GM18508 (cell line): ENCODE results near the gene RHOXF2B.
A peak's percentile ranks its signal among the peaks of the same experiment; 100 is the strongest.
"Not testable (repeated sequence)": the region's sequence is repeated elsewhere in the genome, so short reads cannot be mapped to it uniquely, and the experiment has no call there.

Source experiments
- ATAC-seq: cut with Tn5 transposase; IDR thresholded peaks from one replicate; pipeline ENCODE4 v1.9.1; 2021; ENCODE audit warnings: moderate number of reproducible peaks; ENCODE audit not compliant: insufficient read depth, unreplicated experiment

The RHOXF2B gene

DNA sequence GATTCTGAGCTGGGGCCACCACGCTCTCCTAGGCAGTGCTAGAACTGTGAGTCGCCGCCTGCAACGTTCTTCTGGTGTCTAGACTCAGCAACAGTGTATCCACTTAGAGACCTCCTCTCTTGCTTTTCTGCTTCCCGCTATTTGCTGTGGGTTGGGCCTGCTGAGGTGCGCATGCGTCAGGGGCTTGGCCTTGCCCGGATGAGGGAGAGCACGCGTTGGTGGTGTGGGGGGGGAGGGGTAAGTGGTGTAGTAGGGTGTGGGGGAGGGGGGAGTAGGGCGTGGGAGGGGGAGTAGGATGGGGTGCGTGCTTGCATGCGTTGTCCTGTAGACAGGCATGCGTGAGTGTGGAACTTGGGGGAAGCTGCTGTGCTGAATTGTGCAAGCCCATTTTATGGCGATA, at the start of gene RHOXF2B:
Gene RHOXF2B, minus strand, starts transcription at position 101 of the 400 bp plus-strand sequence. CDS start 138 bp downstream, outside the sequence.
- ATAC-seq: not testable (repeated sequence)

DNA sequence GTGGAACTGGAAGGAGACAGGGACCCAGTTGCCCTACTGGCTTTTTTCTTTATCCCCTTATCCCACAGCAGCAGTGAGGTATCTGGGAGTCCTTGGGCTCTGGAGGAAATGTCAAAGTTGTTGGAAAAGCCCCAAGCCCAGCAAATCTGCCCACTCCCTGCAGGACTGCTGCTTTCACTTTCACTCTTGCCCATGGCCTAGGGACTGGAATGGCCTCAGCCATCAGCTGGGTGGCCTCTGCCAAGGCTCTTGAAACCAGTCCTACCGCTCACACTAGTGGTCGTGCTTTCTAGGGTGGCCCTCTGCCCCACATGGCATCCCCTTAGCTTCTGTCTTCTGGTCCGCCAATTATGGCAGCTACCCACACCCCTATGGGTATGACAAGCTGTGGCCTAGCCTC, 48.0 kb upstream of the RHOXF2B start:
- ATAC-seq: no peak

DNA sequence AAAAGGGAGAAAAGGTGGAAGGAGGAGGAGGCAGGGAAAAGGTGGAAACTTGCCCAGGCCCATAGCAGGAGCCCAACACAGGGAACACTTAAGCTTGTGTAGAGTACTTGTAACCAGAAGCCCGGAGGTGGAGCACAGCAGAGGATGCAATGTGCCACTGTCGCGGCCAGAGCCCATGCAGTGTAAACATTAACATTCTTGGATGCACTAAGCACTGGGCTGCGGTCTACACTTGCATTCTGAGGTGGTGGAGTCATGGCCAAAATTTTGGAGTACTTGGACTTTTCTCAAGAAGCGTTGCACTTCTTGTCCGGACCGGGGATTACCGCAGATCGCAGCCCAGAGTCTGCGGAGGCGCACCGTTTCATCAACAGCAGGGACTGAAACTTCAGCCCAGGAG, 42.7 kb upstream of the RHOXF2B start:
- ATAC-seq: no peak

DNA sequence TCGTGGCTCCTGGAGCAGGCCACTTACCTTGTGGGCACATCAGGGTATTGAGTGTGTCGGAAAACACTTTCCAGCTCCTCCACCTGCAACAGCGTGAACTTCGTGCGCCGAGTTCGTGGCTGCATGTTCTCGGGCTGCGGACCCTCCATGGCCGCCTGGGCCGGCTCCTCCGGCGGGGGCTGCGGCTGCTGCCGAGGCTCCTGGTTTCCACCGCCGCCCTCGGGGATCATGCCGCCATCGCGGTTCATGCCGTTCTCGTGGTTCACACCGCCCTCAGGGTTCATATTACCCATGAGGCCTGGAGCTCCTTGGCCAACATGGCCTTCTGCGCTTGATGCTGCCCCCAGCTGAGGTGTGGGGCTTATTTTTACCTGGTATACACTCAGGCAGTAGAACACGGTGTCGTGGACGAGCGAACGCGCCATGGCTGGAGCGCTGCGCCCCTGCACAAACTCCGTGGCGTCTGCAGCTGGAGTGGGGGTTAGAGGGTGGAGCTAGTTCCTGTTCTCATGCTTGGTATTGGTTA, 38.0 kb upstream of the RHOXF2B start, which contains the start of gene RHOXF1:
Gene RHOXF1, minus strand, starts transcription at position 476 of the 526 bp plus-strand sequence. Its CDS starts 51 bp downstream, at position 425.
- no peak for ATAC-seq

DNA sequence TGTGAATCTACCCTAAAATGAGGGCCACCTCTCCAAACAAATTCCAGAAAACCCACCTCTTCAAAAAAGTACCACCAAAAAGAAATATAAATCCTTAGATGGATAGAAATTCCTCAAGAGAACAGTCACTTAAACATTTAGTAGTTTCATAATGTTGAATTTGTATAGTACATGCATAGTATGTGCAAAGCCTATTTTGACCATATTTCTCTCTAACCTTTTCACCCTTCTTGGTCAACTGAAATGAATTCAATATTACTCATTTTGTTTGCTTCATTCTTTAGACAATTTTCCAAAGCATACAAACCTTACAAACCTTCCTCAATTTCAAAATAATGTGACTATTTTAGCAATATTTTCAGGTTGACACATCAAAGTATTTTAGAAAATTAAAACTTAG, 34.1 kb upstream of the RHOXF2B start:
- ATAC-seq: no peak

DNA sequence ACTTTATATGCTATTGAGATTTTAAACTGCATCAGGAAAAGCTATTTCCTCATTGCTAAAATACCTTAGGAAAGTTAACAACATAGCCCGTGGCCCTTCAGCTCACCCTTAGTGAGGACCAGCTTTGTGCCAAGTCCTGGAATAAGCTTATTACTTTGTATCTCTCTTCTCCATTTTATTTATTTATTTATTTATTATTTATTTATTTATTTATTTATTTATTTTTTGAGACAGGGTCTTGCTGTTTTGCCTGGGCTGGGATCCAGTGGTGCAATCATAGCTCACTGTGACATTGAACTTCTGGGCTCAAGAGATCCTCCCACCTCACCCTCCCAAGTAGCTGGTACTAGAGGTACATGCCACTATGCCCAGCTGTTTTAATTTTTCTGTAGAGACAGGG, 31.9 kb upstream of the RHOXF2B start:
- ATAC-seq: no peak

DNA sequence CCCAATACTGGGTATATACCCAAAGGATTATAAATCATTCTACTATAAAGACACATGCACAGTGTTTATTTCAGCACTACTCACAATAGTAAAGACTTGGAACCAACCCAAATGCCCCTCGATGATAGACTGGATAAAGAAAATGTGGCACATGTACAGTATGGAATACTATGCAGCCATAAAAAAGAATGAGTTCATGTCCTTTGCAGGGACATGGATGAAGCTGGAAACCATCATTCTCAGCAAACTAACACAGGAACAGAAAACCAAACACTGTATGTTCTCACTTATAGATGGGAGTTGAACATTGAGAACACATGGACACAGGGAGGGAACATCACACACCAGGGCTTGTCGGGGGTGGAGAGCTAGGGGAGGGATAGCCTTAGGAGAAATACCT, 27.2 kb upstream of the RHOXF2B start:
- not testable (repeated sequence) for ATAC-seq

DNA sequence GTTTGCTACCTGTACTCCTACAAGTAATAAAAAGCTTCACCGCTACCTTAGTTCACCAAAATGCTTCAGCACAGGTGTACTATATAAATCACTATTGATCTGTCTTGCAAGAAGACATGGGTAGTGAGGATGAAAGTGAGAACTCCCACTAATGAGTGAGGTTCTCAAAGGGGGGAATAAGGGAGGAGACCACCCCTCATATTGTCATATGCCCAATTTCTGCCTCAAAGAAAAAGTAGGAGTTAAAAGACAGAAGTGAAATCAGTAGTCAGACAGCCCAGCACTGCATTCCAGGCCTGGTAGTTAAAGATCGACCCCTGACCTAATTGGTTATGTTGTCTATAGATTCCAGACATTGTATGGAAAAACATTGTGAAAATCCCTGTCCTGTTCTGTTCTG, 23.6 kb upstream of the RHOXF2B start:
- not testable (repeated sequence) for ATAC-seq

DNA sequence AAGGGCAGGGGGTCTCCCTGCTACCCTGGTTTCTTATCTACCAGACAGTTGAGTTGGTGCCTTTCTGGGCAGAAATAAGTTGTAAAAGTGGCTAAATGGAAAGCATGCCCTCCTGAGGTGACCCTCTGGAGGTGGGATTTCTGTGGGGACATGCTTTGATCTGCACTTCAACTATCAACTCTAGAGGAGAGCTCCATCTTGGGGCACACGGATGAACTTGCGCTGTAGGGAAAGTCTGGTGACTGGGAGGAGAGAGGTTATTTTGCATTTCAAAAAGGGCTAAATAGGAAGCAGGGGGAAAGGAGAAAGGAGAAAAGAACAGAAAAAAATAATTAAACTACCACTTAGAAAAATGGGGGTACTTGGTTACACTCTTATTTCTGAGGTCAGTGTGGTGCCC, 12.7 kb upstream of the RHOXF2B start:
- no peak for ATAC-seq

DNA sequence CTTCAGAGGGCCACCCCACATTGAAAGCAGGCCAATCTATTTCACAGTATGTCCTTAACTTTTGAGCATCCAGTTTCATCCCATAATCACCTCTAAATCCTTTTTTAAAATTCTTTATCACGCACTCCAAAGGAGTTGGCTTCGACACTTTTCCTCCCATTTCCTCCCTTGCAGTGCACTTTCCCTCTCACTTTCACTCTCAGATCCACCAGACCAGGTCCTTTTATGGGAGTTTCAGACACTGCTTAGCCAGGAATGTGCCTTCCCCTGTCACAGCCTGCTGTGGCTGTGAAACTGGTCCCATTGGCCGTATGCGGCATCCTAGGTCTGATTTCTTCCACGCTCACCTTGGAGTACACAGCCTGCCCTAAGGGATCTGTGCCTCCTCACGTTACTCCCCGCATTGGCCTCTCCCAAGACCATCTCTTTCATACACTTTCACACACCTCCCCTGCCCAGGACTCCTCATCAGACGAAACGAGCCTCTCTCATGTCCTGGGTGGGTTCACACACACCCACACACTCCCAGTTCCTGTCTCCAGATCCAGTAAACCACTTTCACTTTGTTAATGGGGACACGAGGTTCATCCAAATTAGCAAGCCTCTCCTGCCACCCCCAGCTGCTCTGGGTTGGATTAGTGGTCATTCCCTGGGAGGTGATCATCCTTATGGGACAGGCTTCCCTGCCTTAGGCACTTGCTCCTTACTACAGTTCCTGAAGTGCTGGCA, 10.0 kb upstream of the RHOXF2B start:
- ATAC-seq: no peak

DNA sequence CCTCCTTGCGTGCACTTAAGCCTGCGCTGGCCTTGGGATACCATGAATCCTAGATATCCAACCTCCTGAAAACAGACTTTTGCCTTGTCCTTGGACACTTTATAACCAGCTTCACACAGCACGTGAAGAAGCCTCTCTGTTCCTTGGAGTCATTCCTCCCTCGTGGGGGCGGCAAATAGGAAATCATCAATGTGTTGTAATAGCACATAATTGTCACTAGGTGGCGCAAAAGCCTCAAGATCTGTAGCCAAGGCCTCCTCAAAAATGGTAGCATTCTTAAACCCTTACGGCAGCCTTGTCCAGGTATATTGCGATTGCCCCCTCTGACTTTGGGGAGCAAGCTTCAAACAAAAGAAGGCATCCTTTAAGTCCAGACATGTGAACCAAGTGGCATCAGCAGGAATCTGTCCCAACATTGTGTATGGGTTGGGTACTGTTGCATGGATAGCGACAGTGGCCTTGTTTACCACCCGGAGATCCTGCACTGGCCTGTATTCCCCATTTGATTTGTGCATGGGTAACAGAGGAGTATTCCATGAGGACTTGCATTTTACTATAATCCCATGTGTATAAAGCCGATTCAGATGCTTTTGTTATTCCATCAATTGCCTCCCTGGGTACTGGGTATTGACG, 8.2 kb upstream of the RHOXF2B start:
- ATAC-seq: not testable (repeated sequence)

DNA sequence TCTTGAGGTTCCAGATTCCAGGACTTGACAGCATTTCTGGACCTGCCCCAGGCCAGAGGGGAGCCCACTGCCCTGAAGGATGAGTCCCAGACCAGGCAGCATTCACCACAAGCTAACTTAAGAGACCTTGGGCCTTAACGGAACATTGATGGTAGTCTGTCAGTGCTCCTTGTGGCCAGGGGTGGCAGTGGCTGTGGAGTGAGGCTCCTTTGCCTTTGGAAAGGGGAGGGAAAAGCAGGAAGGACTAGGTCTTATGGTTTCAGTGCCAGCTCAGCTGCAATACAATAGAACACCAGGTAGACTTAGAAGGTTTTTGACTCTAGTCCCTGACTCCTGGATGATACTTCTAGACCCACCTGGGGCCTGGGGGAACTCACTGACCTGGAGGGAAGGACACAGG, 11.3 kb downstream of the RHOXF2B start:
- ATAC-seq: not testable (repeated sequence)

DNA sequence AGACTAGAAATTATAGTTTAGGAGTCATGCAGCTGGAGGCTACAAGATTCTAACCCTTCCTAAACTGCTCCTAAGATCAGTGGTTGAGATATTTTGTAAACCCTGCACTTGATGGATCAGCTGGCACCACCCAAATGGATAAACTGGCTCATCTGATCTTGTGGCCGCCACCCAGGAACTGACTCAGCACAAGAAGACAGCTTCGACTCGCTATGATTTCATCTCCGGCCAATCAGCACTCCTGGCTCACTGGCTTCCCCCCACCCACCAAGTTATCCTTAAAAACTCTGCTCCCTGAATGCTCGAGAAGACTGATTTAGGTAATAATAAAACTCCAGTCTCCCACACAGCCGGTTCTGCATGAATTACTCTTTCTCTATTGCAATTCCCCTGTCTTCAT, 34.8 kb downstream of the RHOXF2B start:
- not testable (repeated sequence) for ATAC-seq

DNA sequence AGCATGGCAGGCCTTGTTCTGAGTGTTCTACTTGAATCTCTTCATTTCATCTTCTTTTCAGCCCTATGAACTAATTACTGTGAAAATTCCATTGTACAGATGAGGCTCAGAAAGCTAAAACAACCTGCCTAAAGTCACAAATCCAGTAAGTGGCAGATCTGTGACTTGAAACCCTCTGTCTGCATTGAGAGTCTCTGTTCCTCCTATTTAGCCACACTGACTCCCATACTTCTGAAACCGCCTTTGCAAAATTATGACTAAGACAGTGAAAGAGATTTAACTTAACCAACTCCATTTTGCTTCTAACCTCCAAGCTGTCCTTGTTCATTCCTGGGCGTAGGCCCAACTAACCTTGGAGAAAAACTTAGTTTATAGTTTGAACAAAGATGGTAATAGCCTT, 35.2 kb downstream of the RHOXF2B start:
- ATAC-seq: peak; percentile 73

DNA sequence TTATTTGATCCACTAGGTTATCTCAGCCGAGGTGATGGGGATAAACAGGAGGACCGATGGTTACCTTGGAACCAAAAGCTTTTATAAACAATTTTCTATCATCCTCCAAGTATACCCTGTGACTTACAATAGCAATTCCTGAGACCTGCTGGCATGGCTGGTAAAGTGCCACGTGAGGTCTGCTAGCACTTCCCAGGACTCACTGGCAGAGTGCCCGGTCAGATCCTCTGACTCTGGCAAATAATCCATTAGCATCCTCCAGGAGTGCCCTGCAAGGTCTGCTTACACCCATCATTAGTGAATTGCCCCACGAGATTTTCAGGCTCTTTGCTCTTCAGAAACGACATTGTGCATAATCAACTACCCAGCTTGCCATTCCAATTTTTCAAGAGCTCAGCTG, 37.3 kb downstream of the RHOXF2B start:
- ATAC-seq: not testable (repeated sequence)

DNA sequence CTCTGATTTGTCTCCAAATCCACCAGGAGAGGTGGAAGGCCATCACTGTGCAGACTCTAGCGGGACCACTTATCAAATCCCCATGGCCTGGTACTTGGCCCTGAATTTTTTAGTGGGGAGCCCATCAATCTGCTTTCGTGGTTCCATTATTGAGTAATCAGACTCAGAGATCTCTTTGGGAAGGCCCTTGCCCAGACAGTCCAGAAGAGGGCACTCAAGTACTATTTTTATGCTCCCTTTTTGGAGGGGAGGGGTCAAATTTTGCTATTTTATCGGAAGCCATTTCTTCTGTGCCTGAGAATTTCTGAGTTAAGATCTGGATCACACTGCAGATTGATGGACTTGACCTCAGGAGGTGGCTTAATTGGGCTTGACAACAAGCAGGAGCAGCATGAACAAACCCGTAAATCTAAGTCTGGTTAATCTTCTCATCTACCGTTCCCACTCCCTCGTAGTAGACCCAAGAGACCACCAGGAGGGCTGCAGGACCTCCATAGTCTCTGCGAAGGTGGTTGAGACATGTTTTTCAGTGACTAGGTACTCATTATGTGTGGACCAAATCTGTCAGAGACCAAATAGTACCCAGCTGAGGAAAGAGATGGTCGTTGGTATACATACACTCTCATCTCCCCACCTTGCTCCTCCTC, 38.3 kb downstream of the RHOXF2B start:
- ATAC-seq: not testable (repeated sequence)

DNA sequence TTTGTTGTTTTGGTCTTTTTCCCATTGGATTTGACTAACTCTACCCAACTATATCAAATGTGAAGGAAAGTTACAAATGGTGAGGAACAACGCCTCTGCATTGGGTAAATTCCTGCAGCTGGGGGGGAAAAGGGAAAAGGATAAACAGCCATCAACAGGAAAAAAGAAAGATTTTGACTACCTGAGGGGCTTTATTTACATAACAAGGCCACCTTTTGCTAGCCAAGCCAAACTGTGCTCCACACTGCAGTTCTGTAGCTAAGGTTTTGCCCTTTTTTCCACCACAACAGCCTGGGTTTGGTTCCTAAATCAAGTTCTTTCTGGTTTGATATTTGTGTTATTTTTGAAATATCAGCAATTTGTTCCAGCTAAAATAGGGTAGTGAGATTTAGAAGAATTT, 40.8 kb downstream of the RHOXF2B start:
- ATAC-seq: no peak

DNA sequence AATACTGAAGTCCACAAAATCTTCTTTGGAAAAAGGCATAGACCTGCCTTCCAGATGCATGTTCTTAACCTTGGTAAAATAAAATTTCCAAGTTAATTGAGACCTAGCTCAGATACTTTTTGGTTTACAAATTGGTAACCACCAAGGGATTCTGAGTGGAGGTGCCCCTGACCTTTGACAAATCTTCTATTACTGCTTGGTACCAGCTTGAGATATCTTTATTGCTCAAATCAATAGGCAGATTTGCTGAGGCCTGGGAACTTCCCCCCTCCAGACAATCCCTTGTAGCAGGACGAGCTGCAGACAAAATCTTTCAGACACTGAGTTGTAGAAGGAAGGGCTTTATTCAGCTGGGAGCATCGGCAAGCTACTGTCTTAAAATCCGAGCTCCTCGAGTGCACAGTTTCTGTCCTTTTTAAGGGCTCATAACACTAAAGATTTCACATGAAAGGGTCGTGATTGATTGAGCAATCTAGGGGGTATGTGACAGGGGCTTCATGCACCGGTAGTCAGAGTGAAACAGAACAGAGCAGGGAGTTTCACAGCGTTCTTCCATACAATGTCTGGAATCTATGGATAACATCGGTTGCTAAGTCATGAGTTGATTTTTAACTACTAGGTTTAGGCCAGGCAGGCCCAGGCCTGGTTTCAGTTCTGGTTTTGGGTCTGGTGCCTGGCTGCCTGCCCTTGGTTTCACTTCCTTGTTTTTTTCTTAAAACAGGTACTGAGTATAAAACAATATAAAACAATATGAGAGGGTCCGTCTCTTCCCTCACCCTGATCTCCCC, 41.8 kb downstream of the RHOXF2B start:
- ATAC-seq: peak; percentile 88

DNA sequence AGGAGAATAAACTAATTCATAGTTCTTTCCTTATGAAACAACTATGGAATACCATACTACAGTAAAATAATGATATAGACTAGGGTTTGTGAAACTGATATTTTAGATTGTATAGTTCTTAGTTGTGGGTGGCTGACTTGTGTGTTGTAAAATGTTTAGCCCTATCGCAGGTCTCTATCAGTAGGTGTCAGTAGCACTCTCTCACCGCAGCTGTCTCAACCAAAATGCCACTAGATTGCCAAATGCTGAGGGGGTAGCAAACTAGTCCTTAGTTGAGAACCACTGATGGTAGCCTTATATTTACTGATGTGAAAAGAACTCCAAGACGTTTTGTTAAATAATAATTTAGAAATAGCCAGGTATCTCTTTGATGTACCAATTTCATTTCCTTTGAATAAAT, 48.1 kb downstream of the RHOXF2B start:
- no peak for ATAC-seq

DNA sequence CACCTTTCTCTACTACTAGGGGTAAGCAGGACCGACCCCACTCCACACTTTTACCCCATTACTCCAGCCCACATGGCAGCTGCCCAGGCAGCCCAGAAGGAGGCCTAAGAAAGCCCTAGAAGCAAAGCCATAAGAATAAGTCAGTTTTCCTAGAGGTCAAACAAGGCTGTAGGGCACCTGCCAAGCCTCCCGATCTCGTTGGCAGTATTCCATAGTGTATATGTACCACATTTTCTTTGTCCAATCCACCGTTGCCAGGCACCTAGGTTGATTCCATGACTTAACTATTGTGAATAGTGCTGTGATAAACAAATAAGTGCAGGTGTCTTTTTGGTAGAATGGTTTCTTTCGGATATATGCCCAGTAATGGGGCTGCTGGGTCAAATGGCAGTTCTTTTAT, 54.2 kb downstream of the RHOXF2B start:
- no peak for ATAC-seq
